Upper lobe of right lung (tissue), 1 donor: ENCODE measurements around the gene GLB1L. TPM values are rescaled to one million over a fixed set of nuclear protein-coding genes. Genes with fewer than 3 reads are reported as not detected.

Experiments
- ATAC-seq: fragments of 200-7000 bp; cut with Tn5 transposase; one replicate; pipeline ENCODE4 v1.9.1; 2020; ENCODE audit warnings: mild to moderate bottlenecking, moderate library complexity
- DNase-seq: peaks from one replicate; pipeline ENCODE4 v3.0.0-alpha.2; 2020
- H3K27ac ChIP-seq: fragments of 200-600 bp; one replicate; pipeline ENCODE4 v1.8.0; 2022
- H3K27me3 ChIP-seq: fragments of 200-600 bp; one replicate; pipeline ENCODE4 v1.8.0; 2022; ENCODE audit warnings: mild to moderate bottlenecking
- H3K36me3 ChIP-seq: fragments of 200-600 bp; one replicate; pipeline ENCODE4 v1.8.0; 2022
- H3K4me1 ChIP-seq: fragments of 200-600 bp; one replicate; pipeline ENCODE4 v1.8.0; 2022
- H3K4me3 ChIP-seq: fragments of 200-600 bp; one replicate; pipeline ENCODE4 v1.8.0; 2022; ENCODE audit warnings: mild to moderate bottlenecking
- H3K9me3 ChIP-seq: fragments of 200-600 bp; one replicate; pipeline ENCODE4 v1.8.0; 2022
- CTCF ChIP-seq: fragments of 200-600 bp; IDR thresholded peaks from one replicate; pipeline ENCODE4 v1.8.0; 2022; ENCODE audit warnings: antibody characterized with exemption
- intact Hi-C: fragments of 100-400 bp; cut with DNase I; formaldehyde crosslinking; loops from one replicate; pipeline ENCODE4 v1.11.0; 2022
- total RNA-seq: library from RNA; stranded (reverse); fragmentation: NEBNext Ultra II Directional; extraction: Animal tissue kit (Norgen Biotek cat#: 25700); gene quantifications from one replicate; pipeline ENCODE4 v1.2.1, GENCODE V29; 2021
- donor health status: DM: no; HTN: yes; CAD: no; lungs with severe emphysema.

The GLB1L gene
- total RNA-seq, 1 donor from 2014 or later = 10.0 TPM

DNA sequence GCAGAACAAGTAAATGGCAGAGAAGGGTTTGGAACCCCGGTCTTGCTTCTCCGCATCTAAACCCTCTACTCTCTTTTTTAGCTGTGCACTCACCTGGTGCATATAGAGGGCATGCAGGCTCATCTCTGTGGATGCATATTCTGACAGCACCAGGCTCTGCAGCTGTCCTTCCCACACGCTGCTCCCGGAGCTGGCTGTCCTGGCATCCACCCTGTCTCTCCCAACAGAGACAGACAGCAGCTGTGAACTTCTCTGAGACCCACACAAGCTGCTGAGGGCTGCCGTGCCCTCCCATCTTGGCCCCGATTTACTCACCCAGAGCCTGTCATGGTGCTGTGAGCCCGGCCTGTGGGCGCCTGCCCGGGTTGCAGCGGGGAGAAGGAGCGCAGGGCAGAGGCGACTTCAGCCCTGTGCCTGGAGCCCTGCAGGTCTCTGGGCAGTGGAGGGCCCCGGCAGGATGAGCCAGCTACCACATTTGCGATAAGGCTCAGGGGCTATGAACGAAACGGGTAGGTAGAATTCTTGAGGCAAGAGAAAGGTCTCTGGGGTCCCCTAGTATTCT is 23.2 kb downstream of the GLB1L start:
- Histone ChIP-seq H3K4me3 (no peak overlapping the region), H3K4me1 (peaks cover 21% of the 10 kb centered on the region), H3K27me3 (no peaks in the 10 kb centered on the region), H3K27ac (no peak overlapping the region), H3K36me3 (peaks cover 77% of the 10 kb centered on the region), H3K9me3 (no peaks in the 10 kb centered on the region)
- intact Hi-C loops = loop anchor here (10.0 kb wide), 1 partner anchor 47 kb away; the partner anchor contains the start of genes CNPPD1, RETREG2 and SLC23A3
- DNase-seq (no peak), ATAC-seq (no peak)
- no peak for TF ChIP-seq CTCF

- H3K27ac ChIP-seq = no peak overlapping the region
- TF ChIP-seq CTCF = no peak
- peaks cover 66% of the 10 kb centered on the region for H3K36me3 ChIP-seq
- H3K4me1 ChIP-seq = peaks cover 21% of the 10 kb centered on the region
- DNase-seq (no peak), ATAC-seq (no peak)
- intact Hi-C loops = loop anchor here (10.0 kb wide), 1 partner anchor 46 kb away; the partner anchor contains the start of genes CNPPD1, RETREG2 and SLC23A3
- H3K9me3 ChIP-seq = no peaks in the 10 kb centered on the region
- H3K27me3 ChIP-seq = no peaks in the 10 kb centered on the region
- no peak overlapping the region for H3K4me3 ChIP-seq
Observed at GRCh38 chr2:219220652-219221402, 24.4 kb downstream of the GLB1L start.

- peak overlapping the region; percentile 75 for H3K27ac ChIP-seq
- no peak for TF ChIP-seq CTCF
- DNase-seq (no peak), ATAC-seq (no peak)
- intact Hi-C loops = loop anchor here (10.0 kb wide), 1 partner anchor 45 kb away; the partner anchor contains the start of genes CNPPD1, RETREG2 and SLC23A3
- H3K27me3 ChIP-seq = no peaks in the 10 kb centered on the region
- H3K4me1 ChIP-seq = peaks cover 21% of the 10 kb centered on the region
- peaks cover 65% of the 10 kb centered on the region for H3K36me3 ChIP-seq
- no peaks in the 10 kb centered on the region for H3K9me3 ChIP-seq
- no peak overlapping the region for H3K4me3 ChIP-seq
Observed at GRCh38 chr2:219219784-219220532, 25.3 kb downstream of the GLB1L start.

- Histone ChIP-seq H3K4me3 (peak within 1 kb of the TSS; percentile 65), H3K36me3 (peaks cover 59% of the 10 kb centered on the region), H3K9me3 (no peaks in the 10 kb centered on the region), H3K27ac (peak within 1 kb of the TSS; percentile 75), H3K4me1 (peaks cover 21% of the 10 kb centered on the region), H3K27me3 (no peaks in the 10 kb centered on the region)
- intact Hi-C loops = no loop called here
- peak; percentile 96 for DNase-seq
- TF ChIP-seq CTCF = no peak
- peak; percentile 93 for ATAC-seq
Observed at GRCh38 chr2:219218732-219219701, 26.2 kb downstream of the GLB1L start, which contains the start of gene ABCB6. ABCB6 (minus strand) TSS chr2:219218958; CDS start chr2:219218673, 285 bp downstream.
